Activated naive CD8-positive, alpha-beta T cell treated with anti-CD3 and anti-CD28 coated beads, Interleukin-2, amount 10 ng/mL, durations not matched to agents 7 days and 5 days (primary cell): ENCODE results near the gene FAM110C. TPM values are rescaled to one million over a fixed set of nuclear protein-coding genes. Genes with fewer than 3 reads are reported as not detected.

Experiments used
- ATAC-seq: fragments of 150-1000 bp; cut with Tn5 transposase; one replicate; pipeline ENCODE4 v1.10.0; 2021; ENCODE audit warnings: low read depth, moderate library complexity
- POLR2A ChIA-PET: fragments of 350-600 bp; sonication (Branson Sonifier 250); formaldehyde crosslinking; loops from one replicate; lab custom pipeline; 2021; ENCODE audit warnings: antibody characterized with exemption; lab: Charles Lee
- DNase-seq: peaks from one replicate; pipeline ENCODE4 v3.0.0; 2021
- H3K27ac Mint-ChIP-seq: one replicate; pipeline ENCODE4 v1.8.0; 2022; ENCODE audit warnings: mild to moderate bottlenecking, mixed read lengths
- H3K27me3 Mint-ChIP-seq: one replicate; pipeline ENCODE4 v1.8.0; 2022; ENCODE audit warnings: mild to moderate bottlenecking, moderate library complexity, mixed read lengths
- H3K36me3 Mint-ChIP-seq: one replicate; pipeline ENCODE4 v1.8.0; 2021; ENCODE audit warnings: mild to moderate bottlenecking, mixed read lengths
- H3K4me1 Mint-ChIP-seq: one replicate; pipeline ENCODE4 v1.8.0; 2021; ENCODE audit warnings: mixed read lengths
- H3K4me3 Mint-ChIP-seq: one replicate; pipeline ENCODE4 v1.8.0; 2022; ENCODE audit warnings: mild to moderate bottlenecking, moderate library complexity, mixed read lengths
- H3K9me3 Mint-ChIP-seq: one replicate; pipeline ENCODE4 v1.8.0; 2021; ENCODE audit warnings: mixed read lengths
- total RNA-seq, 2 experiments: library from RNA; stranded (reverse); gene quantifications; one replicate each; pipeline ENCODE4 v1.2.3, GENCODE V29; 2021

The FAM110C gene
- total RNA-seq, 2 experiments from 2014 or later: 0.68 to 0.69 TPM

- Mint-ChIP-seq H3K9me3 (no peaks in the 10 kb centered on the region), H3K36me3 (no peaks in the 10 kb centered on the region), H3K4me1 (peaks cover 2% of the 10 kb centered on the region), H3K4me3 (no peak overlapping the region), H3K27me3 (peaks cover 4% of the 10 kb centered on the region), H3K27ac (no peak overlapping the region)
- POLR2A ChIA-PET: no interaction called here
- ATAC-seq: peak; percentile 47
- DNase-seq: peak; percentile 67
These were observed 34.9 kb downstream of the FAM110C start for GRCh38 chr2:11248-11941.

GRCh38 chr2:10222-10875 is 36.0 kb downstream of the FAM110C start:
- Mint-ChIP-seq H3K36me3 (no peaks in the 10 kb centered on the region), H3K4me3 (no peak overlapping the region), H3K27ac (no peak overlapping the region), H3K4me1 (no peaks in the 10 kb centered on the region), H3K27me3 (peaks cover 4% of the 10 kb centered on the region), H3K9me3 (no peaks in the 10 kb centered on the region)
- POLR2A ChIA-PET: no interaction called here
- no peak for DNase-seq
- no peak for ATAC-seq

Other genes with a start within 250 kb of the FAM110C start
- 10 to 100 TPM; 32.8 to 40.1 TPM for gene SH3YL1, start 217.5 kb upstream of the FAM110C start, total RNA-seq
- 100 to 1,000 TPM in 1 of 2 experiments, 10 to 100 TPM in 1; 88.9 to 101 TPM for gene ACP1, start 218.4 kb upstream of the FAM110C start, total RNA-seq
- not detected for gene ALKAL2, start 241.6 kb upstream of the FAM110C start, total RNA-seq